HG02870 (cell line): ENCODE data around the gene LOC128125822.

ENCODE experiments used
- ATAC-seq: cut with Tn5 transposase; IDR thresholded peaks from one replicate; pipeline ENCODE4 v1.9.1; 2021; ENCODE audit warnings: mild to moderate bottlenecking, moderate library complexity; ENCODE audit not compliant: unreplicated experiment

The LOC128125822 gene

GRCh38 chr6:63554782-63555181 is 17.5 kb upstream of the LOC128125822 start:
- ATAC-seq = no peak

- ATAC-seq = no peak
Observed at GRCh38 chr6:63556369-63556768, 15.9 kb upstream of the LOC128125822 start.

GRCh38 chr6:63558278-63558677 is 14.0 kb upstream of the LOC128125822 start:
- ATAC-seq = peak; percentile 87

- ATAC-seq = no peak
Observed at GRCh38 chr6:63560801-63561287, 11.4 kb upstream of the LOC128125822 start.

- ATAC-seq = no peak
Observed at GRCh38 chr6:63561288-63561687, 11.0 kb upstream of the LOC128125822 start.

GRCh38 chr6:63563235-63563634 is 9.0 kb upstream of the LOC128125822 start:
- ATAC-seq = no peak

- no peak for ATAC-seq
Observed at GRCh38 chr6:63565058-63565726, 7.1 kb upstream of the LOC128125822 start.

GRCh38 chr6:63565727-63566596 is 6.3 kb upstream of the LOC128125822 start:
- ATAC-seq = no peak

- no peak for ATAC-seq
Observed at GRCh38 chr6:63567966-63568365, 4.3 kb upstream of the LOC128125822 start.

GRCh38 chr6:63571361-63572043 is 778 bp upstream of the LOC128125822 start:
- peak; percentile 0 for ATAC-seq

- peak; percentile 2 for ATAC-seq
Observed at GRCh38 chr6:63572747-63573075, 431 bp downstream of the LOC128125822 start.

- ATAC-seq = peak; percentile 52
Observed at GRCh38 chr6:63573076-63573898, 1.0 kb downstream of the LOC128125822 start.

GRCh38 chr6:63573899-63574553 is 1.7 kb downstream of the LOC128125822 start:
- no peak for ATAC-seq

GRCh38 chr6:63574554-63574900 is 2.2 kb downstream of the LOC128125822 start:
- ATAC-seq = no peak

GRCh38 chr6:63576147-63576772 is 4.0 kb downstream of the LOC128125822 start:
- no peak for ATAC-seq

GRCh38 chr6:63576985-63577712 is 4.9 kb downstream of the LOC128125822 start:
- ATAC-seq = no peak

GRCh38 chr6:63578757-63579156 is 6.5 kb downstream of the LOC128125822 start:
- ATAC-seq = no peak

GRCh38 chr6:63579937-63580703 is 7.8 kb downstream of the LOC128125822 start:
- ATAC-seq = no peak

- no peak for ATAC-seq
Observed at GRCh38 chr6:63580704-63580961, 8.4 kb downstream of the LOC128125822 start.
